Fibroblast of villous mesenchyme (primary cell): ENCODE results near the gene SRGN. TPM values are rescaled to one million over a fixed set of nuclear protein-coding genes. Genes with fewer than 3 reads are reported as not detected.
A peak's percentile ranks its signal among the peaks of the same experiment; 100 is the strongest.

Source experiments
- DNase-seq: peaks from one replicate; pipeline ENCODE4 v3.0.0-alpha.2; 2010; ENCODE audit warnings: low read depth
- H3K4me3 ChIP-seq: 2 replicates; pipeline ENCODE4 v1.5.1; 2011; ENCODE audit warnings: low read depth, mild to moderate bottlenecking, low read length
- CTCF ChIP-seq: IDR thresholded peaks from 2 replicates; pipeline ENCODE4 v1.5.1; 2012; ENCODE audit warnings: low read depth, mild to moderate bottlenecking, low read length; ENCODE audit not compliant: insufficient read depth
- total RNA-seq: library from RNA; depleted of rRNA; stranded (reverse); fragments of >200 nt; gene quantifications from 2 replicates; pipeline ENCODE4 v1.2.3, GENCODE V29; 2012

Gene SRGN
- total RNA-seq, 1 donor: 221 TPM

GRCh38 chr10:69052736-69053135, 35.2 kb upstream of the SRGN start:
- no peak overlapping the region for H3K4me3 ChIP-seq
- TF ChIP-seq CTCF: no peak
- no peak for DNase-seq

DNA sequence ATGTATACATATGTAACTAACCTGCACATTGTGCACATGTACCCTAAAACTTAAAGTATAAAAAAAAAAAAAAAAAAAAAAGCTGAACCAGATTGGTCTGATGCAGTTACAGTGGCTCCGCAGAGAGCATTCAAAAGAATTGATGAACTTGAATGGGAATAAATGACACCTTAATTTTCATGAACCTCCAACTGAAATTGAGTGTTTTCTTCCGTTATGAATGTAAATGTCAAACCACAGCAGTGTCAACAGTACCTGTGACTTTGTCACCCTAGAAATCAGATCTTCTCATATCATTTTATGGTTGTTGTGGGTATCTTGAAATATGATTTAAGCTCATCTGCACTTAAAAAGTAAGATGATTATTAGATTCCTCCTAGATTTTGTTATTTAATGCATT, 32.7 kb upstream of the SRGN start:
- no peak overlapping the region for H3K4me3 ChIP-seq
- DNase-seq: no peak
- no peak for TF ChIP-seq CTCF

- no peak overlapping the region for H3K4me3 ChIP-seq
- no peak for TF ChIP-seq CTCF
- no peak for DNase-seq
Observed at GRCh38 chr10:69056129-69056528, 31.8 kb upstream of the SRGN start.

DNA sequence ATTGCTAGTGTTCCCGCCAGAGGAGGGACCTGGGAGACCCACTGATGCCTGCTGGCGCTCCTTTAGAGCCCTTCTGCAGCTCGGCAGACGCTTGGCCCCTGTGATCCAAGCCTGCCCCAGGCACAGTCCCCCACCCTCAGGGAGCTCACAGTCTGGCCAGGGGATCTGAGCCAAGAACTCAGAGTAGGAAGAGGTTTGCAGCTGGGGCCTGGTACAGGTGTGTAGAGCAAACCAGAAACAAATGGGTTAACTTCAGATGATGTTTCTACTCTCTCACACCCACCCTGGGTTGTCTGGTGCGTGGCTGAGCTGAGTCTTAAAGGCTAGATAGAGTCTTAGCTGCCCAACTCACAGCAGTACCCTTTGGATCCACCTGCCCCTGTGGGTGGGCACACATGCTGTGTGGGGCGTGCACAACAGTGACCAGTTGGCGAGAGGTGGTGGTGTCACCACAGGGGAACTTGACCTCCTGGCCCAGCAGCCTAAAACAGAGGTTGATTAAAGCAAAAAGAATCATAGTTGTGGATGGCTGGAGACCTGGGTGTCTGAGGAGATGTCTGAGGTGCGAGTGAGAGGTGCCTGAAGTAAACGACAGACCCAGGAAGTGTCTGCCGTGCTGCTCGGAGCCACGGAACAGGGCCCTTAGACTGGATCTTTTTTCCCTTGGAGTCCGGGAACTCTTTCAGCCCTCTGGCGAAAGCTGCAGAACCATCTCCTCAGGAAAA, 31.2 kb upstream of the SRGN start:
- no peak overlapping the region for H3K4me3 ChIP-seq
- no peak for TF ChIP-seq CTCF
- no peak for DNase-seq

- TF ChIP-seq CTCF: no peak
Observed at GRCh38 chr10:69057261-69057950, 30.5 kb upstream of the SRGN start.

DNA sequence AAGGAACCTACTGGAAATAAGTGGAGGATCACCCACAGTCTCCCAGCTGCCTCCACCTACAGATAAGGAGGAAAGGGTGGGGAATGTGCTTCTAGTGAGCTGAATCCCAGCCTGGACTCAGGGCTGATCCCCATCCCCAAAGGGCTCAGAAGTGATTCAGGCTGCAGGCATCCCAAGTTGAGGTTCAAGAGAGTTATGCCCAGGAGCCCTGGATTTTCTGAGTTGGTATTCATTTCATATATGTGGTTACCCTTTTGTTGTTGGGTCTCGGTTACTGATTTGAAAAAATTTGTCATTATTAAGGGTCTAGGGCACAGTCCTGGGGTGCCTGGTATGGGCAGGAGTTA, 30.0 kb upstream of the SRGN start:
- H3K4me3 ChIP-seq: no peak overlapping the region
- DNase-seq: peak; percentile 36
- no peak for TF ChIP-seq CTCF

More at GRCh38 chr10:69057261-69057950, 30.5 kb upstream of the SRGN start:
- no peak overlapping the region for H3K4me3 ChIP-seq
- no peak for DNase-seq
